HG03354 (cell line): ENCODE results near the gene STK17A.

ENCODE experiments used
- ATAC-seq: cut with Tn5 transposase; IDR thresholded peaks from one replicate; pipeline ENCODE4 v1.9.1; 2021; ENCODE audit warnings: mild to moderate bottlenecking; ENCODE audit not compliant: unreplicated experiment, poor library complexity, severe bottlenecking

STK17A gene

DNA sequence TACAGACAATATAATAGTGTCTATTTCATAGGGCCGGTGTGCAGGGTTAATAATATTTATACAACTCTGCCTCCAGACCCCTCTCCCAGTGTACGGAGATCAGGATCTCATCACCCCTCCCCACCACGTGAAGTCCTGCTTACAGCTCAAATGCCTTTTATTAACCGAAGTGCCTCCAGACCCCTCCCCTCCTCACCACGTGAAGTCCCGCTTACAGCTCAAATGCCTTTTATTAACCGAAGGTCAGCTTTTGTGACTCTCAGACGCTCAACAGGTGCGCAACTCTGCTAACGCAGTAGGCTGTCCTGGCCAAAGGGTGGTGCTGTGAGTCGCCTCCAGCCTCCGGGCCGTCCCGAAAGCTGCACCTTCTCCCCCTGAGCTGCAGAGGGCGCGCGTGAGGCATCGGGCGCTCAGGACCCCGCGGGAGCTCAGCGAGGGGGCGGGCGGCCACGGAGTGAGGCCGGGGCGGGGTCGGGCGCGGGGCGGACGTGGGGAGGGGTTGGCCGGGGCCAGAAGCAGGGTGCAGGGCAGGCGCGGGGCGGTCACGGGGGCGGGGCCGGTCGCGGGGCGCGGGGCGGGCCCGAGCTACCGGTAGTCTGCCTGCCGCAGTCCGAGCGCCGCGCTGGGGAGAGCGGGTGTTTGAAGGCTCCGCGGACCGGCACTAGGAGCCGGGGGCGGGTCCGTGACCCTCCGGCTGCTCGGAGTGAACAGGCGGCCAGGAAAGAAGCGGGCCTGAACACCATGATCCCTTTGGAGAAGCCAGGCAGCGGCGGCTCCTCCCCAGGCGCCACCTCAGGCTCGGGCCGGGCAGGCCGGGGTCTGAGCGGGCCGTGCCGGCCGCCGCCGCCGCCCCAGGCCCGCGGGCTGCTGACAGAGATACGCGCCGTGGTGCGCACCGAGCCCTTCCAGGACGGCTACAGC lies at the start of gene STK17A:
TSS of gene STK17A (plus strand) at position 606 of the 921 bp plus-strand sequence. CDS start at position 742, 136 bp downstream.
- ATAC-seq: peak; percentile 69

DNA sequence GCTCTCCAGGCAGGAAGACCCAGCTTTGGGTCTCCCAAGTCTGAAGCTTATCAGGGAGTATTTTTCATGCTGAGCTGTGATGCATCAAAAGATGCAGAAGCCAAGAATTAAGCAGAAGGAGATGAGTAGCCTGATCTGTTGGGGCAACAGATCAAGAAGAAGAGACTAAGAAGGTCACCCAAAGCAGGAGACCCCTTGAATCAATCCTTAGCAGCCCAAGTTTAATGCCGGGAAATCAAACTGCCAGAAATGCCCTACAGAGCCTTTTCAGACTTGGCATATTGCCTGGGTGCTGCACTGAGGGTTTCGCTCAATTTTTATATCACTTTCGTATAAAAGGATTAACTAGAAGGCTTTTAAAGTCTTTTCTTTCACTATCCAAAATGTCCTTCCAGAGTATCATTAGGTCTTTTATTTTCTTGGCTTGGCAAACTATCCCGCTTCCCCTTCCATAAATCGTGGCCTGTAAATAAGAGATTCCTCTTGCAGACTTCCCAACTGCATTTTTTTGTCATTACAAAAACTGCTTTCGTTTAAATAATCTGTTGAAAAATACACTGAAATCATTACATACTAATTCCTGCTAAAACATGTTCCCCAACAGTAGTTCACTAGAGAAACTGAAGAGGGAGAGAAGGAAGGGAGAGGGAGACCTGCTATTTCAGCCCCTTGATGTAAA lies 49.0 kb upstream of the STK17A start:
- no peak for ATAC-seq

DNA sequence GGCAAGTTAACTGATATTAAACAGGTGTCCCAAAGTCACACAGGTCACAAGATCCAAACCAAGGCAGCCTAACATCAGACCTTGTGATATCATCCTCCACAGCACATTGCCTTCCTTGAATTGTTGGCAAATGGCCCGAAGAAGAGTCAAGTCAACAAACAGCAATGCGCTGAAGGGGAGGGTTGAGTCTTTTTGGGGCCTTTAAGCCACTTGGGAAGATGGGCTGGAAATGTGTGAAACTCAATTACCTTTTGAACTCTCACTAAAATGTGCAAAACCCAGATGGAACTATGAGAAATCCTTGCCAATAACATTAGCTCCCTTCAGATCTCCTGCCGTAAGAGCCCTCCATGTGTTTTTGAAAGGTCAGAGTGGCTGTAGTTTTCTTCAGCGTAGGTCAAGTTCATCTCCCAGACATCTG lies 47.9 kb upstream of the STK17A start:
- no peak for ATAC-seq

DNA sequence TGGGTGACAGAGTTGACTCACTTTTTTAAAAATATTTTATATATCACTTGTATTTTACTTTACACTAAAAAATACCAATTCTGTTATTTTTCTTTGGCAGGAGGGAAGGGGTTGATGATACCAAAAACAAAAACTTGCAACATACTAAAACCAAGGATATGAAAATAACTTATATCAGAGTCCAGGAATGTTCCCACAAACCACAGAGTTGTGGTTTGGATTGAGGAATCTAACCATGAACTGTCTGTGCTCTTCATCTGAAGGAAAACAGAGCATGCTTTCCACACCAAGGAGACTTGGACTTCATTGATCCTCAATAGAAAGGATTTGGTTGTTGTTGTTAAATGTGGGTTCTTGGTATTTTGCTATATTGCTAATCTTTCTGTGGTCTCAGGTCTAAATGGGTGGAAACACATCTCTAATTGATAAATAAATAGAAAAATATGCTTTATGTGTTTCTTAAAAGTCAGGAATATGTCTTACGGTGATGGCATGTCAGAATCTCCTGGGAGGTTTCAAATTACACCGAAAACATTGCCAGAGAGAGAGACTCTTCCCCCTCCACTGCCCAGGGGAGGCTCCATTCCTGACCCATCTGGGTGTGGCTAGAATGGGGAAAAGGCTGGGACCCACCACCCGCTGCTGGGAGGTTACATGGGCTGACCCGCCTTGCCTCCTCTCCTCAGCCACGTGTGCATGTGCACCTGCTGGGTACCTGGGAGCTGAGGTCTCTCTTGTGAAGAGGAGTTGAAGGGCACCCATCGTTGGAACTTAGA lies 46.9 kb upstream of the STK17A start:
- no peak for ATAC-seq

DNA sequence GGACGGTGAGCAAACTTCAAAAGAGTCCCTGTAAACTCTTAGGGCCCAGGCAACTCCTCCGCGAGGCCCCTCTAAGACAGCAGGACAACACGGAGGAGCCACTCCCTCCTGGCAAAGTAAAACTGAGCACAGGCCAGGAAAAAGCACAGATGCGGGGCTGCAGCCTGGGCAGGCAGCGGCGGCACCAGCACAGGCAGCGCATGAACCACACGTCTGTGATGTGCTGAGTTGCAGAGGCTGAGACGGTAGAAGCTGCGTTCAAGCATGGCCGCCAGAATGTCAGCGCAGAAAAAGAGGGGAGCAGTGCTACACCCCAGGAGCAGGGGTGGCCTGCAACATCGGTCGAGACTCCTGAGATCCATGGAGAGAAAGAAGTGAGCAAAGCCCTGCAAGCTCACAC lies 46.1 kb upstream of the STK17A start:
- no peak for ATAC-seq

DNA sequence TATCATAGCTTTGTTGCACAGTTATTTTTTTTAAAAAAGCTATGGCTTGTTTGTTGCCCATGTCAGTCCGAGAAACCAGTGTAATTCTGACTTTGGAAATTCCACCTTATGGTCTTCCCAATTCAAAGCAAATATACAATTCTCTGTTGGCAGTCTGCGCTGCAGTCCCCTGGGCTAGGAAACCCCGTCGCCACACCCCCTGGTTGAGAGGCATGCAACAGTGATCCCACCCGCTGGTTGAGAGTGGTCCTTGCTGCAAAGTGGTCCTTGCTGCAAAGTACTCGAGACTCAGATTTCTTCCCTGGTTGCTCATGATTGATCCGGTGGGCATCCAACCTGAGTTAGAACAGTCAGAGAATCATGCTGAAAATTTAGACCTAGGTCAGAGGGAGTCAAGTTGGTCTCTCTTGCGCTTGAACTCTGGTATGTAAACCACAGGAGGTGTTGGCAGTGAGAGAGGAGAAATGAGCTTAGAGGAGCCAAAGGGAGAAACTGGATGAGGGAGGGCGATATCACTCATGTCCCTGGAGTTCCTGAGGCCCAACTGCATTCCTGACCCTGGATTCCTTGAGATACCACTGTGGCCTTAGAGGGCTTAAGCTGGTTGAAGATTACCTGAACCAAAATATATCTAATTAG lies 45.0 kb upstream of the STK17A start:
- ATAC-seq: no peak

DNA sequence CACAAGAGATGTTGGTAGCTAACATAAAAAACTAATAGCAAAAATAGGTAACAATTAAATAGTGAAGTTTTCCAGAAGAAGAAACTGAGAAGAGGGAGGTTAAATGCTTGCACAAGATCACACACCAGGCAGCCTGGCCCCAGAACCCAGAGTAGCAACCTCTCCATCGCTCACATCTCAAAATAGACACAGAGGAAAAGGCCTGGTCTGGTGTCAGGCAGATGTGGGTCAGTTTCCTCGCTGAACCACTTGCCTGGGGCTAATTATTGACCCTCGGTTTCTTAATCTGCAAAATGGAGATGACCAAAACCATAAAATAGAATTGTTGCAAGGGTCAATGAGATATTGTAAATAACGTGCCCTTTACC lies 44.5 kb upstream of the STK17A start:
- ATAC-seq: no peak

DNA sequence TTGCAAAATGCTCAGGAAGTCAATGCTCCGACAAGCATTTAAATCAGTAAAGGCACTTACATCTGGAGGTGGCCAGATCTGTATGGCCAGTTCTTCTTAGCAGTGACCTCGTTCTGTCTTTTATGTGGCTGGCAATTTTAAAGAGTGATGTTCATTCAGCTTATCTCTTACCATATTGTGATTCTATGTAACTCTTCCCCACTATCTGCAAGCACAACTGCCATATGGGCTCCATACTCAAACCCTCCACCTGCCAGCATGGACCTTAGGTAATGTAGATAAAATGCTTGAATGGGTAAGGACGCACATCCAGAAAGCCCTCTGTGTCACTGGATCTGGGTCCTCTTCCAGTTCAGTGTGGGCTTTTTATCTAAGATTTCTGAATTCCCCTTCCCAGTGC lies 42.4 kb upstream of the STK17A start:
- no peak for ATAC-seq

DNA sequence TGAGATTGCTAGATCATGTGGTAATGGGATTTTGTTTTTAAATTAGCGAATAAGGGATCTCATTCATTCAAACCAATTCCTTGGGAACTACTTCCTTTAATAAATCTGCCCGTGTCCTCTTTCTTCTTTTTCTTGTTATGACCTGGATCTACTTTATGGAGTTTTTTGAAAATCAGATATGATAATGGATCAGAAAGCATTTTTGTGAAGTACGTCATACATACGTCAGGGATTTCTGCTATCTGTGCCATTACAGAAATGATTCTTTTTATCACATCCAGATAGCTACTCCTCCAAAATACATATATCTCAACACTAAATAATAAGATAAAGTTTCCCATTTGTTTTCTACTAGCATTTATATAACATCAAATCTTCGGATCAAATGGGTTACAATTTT lies 40.2 kb upstream of the STK17A start:
- ATAC-seq: no peak

DNA sequence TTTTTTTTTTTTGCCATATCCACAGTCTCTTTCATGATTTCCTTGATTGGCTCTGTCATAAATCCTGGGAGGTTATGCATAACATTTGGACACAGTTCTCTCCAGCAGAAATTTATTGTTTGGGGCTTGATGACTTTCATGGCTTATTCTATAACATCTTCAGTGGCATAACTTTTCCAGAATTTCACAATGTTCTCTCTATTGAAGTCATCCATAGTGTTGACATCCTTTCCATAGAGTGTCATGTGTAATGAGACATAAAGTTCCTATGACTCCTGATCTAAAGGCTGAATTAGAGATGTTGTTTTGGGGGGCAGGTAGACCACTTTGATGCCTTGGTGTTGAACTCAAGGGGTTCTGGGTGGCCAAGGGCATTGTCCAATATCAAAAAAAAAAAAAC lies 36.7 kb upstream of the STK17A start:
- ATAC-seq: no peak

DNA sequence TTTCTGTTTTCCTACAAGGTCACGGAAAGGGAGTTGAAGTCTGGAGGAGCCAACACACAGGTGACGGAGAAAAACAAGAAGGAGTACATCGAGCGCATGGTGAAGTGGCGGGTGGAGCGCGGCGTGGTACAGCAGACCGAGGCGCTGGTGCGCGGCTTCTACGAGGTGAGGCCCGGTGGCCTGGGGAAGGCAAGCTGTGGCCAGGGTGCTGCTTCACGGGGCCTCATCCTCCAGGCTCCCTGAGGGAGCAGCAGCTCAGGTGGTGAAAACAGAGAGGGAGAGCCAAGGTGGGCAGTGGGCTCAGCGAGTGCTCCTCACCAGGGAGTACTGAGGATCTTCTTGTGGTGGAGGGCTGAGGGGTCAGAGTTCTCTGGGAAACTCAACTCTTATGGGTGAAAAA lies 32.5 kb upstream of the STK17A start:
- no peak for ATAC-seq

DNA sequence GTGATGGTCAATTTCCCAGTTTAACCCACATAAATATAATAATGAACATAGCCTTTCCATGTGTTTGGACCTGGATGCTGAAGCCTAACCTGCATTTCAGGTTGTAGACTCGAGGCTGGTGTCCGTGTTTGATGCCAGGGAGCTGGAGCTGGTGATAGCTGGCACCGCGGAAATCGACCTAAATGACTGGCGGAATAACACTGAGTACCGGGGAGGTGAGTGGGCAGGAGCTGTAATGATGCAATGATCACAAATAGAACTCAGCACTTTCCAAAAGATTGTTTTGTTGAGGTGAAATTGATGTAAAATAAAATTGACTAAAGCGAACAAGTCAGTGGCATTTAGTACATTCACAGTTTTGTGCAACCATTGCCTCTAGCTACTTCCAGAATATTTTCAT lies 30.8 kb upstream of the STK17A start:
- ATAC-seq: no peak

DNA sequence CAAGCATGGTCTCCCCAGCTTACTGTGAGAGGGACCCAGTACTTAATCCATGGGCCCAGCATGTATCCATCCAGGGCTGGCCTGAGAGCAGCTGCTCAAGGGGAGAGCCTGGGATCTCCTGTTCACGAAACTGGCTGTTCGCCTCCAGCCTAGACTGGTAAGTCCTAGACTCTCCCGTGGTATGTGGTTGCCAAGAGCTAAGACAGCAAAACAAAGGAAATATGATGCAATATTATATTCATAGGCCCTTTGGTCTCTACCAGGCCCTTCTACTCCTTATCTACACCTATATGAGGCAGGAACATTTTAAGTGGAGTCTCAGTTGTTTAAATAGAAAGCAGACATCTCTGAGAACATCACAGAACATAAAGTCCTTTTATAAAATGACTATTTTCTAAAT lies 28.9 kb upstream of the STK17A start:
- no peak for ATAC-seq

DNA sequence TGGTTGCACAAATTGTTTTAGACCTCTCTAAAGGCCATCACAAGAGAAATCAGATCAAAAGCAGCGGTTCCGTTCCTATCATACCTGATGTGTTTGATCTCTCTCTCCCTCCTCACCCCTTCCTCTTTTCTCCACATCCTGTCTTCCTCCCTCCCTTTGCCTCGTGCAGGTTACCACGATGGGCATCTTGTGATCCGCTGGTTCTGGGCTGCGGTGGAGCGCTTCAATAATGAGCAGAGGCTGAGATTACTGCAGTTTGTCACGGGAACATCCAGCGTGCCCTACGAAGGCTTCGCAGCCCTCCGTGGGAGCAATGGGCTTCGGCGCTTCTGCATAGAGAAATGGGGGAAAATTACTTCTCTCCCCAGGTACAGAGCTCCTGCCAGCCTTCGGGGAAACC lies 28.5 kb upstream of the STK17A start:
- ATAC-seq: no peak

DNA sequence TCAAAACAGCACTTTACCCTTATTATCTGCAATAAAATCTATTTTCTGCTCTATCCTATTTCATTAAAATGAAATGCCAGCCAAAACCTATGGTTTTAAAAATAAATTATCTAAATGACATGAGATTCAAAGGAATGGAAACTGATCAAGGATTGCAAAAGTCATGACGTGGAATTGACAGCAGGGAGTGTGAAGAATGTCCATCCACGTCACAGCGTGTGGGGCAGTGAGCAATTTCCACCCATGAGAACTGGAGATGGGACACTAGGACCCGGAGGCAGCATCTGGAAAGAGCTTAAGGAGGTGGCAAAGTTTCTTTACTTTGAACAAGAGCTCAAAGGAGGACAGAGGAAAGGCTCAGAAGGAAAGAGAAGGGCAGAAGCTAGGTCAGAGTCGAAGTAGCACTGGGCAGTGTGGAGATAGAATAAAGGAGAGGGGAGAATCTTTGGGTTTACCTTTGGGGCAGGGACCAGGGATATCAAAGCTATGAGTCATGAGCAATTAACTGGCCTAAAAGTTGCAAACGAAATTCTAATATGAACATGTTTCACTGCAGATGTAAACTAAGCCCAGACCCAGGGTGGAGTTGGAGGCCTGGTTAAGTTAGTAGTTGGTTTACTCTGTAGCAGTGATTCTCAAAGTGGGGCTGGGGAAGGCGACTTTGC lies 24.9 kb upstream of the STK17A start:
- ATAC-seq: no peak

DNA sequence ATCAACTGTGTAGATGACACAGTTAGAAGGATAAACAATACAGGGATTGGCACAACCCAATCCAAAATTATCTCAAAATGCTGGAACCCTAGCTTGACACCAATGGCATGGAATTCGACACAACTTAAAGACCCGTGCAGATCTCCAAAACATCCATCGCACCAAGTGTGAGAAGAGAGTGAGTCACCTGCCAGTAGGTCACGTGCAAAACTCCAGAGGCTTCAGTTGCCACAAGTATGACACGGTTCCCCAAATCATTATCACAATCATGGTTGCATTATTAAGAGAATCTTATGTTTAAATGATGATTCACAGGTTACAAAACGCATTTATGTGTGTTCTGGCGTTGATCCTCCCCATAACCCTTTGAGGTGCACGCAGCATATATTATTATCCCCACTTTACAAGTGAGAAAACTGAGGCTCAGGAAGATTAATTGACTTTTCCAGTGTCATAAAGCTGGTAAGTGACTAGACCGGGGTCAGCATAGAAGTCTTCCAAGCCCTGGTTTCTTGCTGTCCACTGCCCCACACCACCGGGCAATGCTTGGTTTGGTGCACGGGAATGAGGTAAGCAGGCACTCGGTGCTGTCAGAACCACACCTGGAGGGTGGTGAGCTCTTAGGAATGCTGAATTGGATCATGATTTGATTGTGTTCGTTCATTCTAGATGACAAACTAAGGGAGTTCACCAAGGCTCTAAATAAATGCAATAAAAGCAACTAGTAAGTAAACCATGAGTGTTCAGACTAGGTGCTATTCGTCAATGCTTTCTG lies 23.6 kb upstream of the STK17A start:
- no peak for ATAC-seq

DNA sequence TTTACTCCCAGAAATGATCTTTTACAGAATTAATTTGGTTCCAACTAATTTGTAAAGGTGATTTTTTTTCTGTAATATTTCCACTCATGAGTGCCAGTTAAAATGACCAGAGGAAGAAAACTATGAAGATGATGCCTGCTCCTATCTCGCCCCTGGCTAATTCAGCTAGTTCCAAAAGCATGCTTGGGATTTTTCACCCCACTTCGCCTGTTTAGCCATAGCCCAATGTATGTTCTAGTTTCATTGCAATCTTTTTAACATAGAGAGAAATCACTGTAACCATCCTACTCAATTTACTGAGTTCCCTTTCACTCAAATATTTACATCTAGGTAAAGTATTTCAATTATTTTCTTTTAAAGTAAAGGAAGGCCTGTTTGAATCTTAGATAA lies 23.0 kb upstream of the STK17A start:
- no peak for ATAC-seq

DNA sequence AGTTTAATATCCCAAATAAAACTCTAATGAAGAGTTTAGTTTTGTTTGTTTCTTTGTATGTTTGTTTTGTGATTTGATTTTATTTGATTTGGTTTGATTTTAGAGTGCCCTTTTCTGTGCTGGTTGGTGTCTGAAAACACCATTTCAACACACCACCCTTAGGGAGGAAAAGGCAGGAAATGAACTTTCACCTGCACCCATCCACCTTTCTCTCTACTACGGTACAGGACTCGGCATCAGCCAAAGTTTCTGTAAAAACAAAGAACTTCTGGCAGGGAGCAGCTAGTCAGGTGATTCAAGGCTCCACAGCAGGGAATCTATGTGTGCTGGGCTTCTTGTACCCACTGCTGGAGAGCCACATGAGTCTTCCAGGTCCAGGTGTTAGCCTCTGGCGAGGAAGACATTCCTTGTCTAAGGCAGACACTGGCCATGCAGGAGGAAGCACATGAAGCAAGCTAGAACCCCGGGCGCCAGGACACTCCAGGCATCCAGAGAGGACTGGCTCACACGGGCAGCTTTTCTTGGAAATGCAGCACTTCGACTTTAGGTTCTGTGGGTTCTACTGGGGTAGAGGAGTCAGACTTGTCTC lies 22.1 kb upstream of the STK17A start:
- ATAC-seq: no peak
